HG03439 (cell line): ENCODE results near the gene FAM199X.
"Not testable (repeated sequence)": the region's sequence is repeated elsewhere in the genome, so short reads cannot be mapped to it uniquely, and the experiment has no call there.

Experiments used
- ATAC-seq: cut with Tn5 transposase; IDR thresholded peaks from one replicate; pipeline ENCODE4 v1.9.1; 2021; ENCODE audit warnings: mild to moderate bottlenecking, moderate library complexity; ENCODE audit not compliant: unreplicated experiment

The FAM199X gene

DNA sequence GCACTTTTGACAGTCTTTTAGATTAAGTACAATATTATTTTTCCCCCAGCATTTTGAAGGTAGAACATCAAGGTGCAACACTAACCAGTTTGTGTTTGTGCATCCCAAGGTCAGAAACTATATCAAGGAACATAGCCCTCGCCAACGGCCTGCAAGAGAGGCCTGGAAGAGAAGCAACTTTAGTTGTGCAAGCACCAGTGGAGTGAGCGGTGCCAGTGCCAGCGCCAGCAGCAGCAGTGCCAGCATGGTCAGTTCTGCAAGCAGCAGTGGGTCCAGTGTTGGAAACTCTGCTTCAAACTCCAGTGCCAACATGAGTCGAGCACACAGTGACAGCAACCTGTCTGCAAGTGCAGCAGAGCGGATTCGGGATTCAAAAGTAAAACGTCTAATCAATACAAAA, 21.7 kb downstream of the FAM199X start:
- ATAC-seq = no peak

DNA sequence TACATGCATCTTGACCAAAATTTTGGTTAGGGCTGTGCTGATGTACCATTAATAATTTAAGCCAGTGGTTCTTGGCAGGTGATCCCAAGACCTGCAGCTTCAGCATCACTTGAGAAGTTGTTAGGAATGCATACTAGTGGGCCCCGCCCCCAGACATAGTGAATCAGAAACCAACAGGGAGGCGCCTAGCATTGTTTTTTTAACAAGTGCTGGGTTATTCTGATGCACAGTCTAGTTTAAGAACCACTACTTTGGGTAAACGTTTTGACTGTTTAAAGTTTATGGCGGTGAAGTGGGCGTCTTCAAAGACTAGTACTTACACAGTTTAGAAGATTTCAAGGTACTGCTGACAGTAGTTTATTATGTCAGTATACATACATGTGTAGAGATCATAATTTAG, 23.6 kb downstream of the FAM199X start:
- no peak for ATAC-seq

DNA sequence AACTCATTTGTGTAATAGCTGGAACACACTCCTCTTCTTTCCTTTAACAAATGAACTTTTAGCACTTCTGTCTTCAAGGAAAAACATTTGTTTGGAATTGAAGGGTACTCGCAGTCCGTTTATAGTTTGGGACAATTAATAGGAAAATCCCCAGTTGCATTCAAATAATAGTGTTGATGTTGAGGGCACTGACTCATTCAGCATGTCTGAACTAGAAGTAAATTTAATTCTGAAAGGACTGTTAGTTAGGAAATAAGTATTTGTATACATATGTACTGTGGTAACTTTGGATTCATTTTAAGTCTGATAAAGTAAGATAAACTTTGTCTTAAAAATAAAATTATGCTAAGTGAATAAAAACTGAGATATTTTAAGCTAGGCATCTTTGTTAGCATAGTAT, 27.2 kb downstream of the FAM199X start:
- ATAC-seq = no peak

DNA sequence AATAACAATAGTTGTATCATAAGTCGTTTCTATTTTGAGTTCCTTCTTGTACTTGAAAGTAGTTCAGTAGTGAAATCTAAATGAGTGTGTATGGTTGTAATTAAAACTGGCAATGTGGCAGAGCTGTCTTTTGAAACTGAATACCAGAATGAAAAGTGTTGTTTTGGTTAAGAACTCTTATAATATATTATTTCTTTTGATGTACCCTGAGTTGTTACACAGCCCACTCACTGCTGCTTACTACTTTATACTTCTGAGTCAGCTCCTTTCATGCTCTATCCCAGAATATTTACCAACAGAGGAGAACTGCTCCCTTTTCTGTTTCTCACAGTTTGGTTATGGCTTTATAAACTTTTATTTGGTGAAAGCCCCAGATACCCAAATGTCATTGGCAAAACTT, 28.8 kb downstream of the FAM199X start:
- ATAC-seq = no peak

DNA sequence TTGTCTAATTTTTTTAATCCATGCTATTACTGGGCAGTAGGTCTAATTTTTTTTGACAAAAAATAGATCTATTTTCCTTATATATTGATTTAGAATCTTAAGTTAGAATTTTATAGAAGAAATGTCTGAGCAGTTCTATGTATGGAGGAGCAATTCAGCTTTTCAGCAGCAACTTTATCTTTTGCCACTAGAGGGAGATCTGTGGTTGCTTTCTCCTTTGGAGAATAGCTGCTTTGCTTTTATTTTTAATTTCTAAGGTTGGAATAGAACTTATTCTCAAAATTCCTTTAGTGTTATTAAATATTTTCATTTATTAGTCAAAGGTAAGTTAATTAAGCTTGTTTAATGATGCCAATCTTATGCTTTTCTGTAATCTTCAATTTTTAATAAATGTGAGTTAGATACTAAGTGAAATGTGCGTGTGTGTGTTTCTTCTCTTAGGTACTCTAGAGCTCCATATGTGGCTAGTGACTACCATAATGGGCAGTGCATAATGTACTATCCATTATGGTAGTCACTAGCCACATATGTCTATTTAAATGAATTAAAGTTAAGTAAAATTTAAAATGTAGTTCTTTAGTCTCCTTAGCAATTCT, 29.3 kb downstream of the FAM199X start:
- no peak for ATAC-seq

DNA sequence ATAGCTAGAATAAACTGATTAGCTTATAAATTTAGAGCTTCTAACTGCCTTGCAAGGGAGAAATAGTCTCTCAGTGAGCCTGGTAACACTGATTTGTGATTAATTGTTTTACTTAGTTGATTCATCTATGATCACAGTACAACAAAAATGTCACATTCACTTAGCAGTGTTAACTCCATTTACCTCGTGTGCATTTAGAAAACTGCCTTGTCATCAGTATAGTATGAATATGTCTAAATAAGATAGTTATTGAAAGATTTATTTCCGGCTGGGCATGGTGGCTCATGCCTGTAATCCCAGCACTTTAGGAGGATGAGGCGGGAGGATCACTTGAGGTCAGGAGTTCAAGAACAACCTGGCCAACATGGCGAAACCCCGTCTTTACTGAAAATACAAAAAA, 39.3 kb downstream of the FAM199X start:
- ATAC-seq = no peak

DNA sequence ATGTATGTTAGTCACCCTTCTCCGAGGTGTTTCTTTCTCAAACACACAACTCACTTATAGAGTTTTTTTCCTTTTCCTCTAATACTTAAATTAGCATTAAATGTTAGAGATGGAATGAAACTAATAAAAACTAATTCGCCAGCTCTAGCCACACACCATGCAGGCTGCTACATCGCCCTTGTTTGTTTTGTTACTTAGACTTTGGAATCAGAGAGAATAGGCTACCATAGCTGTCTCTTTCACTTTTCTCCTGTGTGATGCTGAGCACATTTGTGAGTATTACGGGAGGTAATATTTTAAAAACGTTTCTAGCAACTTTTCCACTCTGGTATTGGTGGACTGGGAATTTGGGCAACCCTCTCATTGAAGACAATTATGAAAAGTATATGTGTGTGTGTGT, 44.9 kb downstream of the FAM199X start:
- ATAC-seq = no peak

DNA sequence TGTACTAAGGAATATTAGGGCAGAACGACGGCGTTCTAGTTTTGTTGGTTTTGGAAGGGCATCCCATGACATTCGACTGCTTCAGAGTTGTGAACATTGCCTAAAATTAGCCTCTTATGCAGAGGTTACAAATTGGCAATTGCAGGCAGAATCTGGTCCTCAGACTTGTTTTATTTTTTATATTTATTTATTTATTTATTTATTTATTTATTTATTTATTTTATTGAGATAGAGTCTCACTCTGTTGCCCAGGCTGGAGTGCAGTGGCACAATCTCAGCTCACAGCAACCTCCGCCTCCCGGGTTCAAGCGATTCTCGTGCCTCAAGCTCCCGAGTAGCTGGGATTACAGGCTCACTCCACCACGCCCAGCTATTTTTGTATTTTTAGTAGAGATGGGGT, 63.8 kb downstream of the FAM199X start:
- ATAC-seq = not testable (repeated sequence)
